NCI-H1092 treated with DMSO at 0.1 percent for 48 hours (cell line): ENCODE data around the gene ZNF784.

ENCODE experiments used
- DNase-seq: peaks from one replicate; lab custom pipeline; 2025; lab: John Stamatoyannopoulos, UW

The ZNF784 gene

DNA sequence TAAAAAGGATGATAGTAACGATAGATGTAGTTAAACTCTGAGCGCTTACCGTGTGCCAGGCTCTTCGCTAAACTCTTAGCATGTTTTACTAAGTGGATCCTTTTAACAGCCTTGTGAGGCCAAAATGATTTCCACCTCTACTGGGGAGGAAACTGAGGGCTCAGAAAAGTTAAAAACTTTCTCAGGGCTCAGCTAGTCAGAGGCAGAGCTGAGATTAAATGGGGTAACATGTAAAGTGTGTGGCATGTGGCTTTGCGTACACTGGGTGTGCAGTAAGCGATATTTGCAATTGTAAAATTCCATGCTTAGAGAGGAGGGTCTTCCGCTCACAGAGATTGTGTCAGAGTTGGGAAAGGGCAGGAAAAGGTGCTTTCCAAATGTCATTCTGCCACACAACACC, 32.2 kb upstream of the ZNF784 start:
- no peak for DNase-seq

DNA sequence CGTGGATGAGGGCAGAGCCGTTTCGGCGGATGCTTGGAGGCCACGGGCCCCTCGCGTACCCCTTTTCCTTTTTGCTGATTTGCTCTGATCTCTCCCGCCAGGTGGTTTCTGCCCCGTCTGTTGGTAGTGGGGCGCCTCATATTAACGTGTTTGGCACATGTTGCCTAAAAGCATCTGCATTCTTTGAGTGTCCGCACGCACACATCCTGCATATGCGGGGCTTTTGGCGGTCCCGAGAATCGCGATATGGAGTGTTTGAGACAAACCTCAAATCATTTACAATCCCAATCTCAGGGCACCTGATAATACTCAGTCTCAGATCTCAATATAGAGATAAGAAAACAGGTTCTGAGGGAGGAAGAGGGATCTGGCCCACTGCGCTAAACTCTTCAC, 31.3 kb upstream of the ZNF784 start:
- DNase-seq, result no peak

DNA sequence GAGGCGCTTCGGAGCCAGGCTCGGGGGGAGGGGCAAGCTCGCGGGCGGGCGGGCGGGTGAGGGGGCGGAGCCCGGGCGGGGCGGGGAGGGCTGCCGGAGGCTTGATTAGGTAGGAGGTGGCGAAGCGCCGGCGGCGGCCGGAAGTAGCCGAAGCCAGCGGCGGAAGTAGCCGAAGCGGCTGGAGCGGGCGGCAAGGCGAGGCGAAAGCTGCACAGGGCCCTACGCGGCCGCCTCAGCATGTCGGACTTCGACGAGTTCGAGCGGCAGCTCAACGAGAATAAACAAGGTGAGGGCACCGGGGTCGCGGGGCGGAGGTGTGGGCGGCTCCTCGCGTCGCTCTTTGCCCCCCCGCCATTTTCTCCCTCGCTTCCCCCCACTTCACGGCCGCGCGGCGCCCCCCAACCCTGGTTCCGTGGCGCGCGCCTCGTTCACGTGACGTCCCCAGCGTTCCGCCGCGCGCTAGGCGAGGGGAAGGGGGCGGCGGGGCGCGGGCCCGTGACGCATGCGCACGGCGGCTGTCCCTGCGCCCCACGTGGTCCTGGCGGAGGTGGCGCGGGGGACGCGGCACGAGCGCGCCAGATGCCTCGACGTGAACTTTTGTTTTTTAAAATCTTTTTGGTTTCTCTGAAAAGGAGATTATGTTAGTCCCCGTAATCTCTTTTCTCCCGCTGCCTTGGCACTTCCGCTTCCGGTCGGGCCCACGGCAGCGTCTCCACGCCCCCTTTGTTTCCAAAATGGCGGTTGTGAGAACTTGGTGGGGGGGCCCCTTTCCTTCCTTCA, 30.7 kb upstream of the ZNF784 start, which contains the start of gene U2AF2:
Gene U2AF2 (plus strand): TSS at position 168 of the 780 bp plus-strand sequence. CDS start 70 bp downstream, at position 238.
- DNase-seq, result peak; percentile 95

DNA sequence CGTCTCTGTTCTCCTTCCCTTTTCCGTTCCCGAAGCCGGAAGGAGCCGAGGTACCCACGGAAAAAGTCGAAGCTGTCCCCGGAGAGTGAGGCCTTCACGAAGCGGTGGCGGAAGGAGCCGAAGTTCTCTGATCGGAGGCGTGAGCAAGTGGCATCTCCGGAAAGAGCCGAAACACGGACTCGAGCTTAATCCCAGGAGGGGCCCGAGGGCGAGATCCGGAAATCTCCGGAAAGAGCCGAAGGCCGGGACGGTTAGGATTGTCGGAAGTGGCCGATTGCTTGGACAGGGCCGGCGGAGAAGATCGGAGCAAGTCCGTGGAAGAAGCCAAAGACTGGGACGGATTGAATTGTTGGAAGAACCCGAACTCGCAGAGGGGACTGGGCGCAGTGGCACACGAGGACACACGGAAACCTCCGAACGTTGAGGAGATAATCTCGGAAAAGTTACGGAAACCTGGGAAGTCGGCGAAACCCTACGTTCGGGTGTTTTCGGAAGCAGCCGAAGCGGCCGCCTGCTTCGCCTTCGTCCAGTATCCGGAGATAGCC, 30.0 kb upstream of the ZNF784 start:
- peak; percentile 97 for DNase-seq

DNA sequence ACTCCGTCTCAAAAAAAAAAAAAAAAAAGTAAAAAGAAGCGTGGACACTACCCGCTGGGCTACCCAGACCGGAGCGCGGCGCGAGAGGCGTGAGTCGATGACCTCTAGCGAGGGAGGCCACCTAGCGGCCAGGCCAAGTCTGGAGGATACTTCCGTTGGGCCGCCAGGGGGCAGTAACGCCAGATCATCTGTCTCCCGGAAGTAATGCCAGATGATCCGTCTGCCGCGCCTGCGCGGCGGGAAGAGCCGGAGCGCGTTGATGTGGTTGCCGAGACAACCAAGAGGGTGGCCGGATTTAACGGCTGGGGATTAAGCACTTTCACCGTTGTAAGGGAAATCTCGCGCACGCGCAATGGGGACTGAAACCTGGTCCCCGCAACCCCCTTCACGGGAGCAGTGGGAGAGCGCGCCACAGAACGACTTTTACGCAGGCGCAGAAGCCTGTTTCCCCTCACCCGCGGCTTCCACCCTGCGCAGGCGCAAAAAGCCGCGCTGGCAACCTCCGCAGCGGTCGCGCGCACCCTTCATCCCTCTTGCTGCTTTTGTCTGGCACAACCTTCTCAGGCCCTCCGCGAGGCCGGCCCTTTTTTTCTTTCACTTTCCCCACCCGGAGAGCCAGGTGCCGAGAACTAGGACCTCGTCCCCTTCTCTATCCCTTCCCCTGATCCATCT, 29.4 kb upstream of the ZNF784 start:
- DNase-seq, result peak; percentile 96

DNA sequence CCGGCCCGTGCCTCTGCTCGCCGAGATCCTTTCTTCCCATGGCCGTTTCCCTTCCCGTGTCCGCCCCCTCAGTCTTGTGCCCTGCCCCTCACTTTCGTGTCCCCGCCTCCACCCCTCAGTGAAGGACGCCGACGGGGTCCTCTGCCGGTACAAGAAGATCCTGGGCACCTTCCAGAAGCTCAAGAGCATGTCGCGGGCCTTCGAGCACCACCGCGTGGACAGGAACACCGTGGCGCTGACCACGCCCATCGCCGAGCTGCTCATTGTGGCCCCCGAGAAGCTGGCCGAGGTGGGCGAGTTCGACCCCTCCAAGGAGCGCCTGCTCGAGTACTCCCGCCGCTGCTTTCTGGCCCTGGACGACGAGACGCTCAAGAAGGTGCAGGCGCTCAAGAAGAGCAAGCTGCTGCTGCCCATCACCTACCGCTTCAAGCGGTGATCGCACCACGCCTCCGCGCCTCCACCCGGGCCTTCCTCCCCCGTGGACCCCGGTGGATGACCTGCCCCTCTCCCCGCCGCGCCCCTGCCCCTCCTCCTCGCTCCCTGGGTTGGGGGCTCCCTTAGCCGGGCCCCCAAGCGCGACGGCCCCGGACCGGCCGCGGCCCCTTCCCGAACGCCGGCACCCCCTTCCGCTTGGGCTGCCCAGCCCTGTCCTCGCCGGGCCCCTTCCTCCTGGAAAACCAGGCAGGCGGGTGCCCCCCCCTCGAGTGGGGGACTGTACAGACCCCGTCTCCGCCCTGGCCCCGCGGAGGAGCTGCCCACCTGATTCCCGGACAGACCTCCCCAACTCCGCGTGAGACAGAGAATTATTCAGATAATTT, 28.2 kb upstream of the ZNF784 start:
- DNase-seq, result no peak

DNA sequence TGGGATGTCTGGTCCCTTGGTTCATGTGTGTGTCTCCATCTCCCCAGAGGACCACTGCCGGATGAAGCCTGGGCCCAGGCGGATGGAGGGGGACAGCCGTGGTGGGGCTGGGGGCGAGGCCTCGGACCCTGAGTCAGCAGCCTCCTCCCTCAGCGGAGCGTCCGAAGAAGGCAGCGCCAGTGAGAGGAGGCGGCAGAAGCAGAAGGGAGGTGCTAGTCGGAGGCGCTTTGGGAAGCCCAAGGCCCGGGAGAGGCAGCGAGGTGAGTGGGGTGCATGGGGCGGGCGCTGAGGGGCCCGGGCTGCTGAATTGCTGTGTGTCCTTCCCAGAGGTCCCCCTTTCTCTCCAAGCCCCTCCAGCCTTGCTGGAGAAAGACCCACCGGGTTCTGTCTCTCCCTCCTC, 26.9 kb upstream of the ZNF784 start:
- no peak for DNase-seq

DNA sequence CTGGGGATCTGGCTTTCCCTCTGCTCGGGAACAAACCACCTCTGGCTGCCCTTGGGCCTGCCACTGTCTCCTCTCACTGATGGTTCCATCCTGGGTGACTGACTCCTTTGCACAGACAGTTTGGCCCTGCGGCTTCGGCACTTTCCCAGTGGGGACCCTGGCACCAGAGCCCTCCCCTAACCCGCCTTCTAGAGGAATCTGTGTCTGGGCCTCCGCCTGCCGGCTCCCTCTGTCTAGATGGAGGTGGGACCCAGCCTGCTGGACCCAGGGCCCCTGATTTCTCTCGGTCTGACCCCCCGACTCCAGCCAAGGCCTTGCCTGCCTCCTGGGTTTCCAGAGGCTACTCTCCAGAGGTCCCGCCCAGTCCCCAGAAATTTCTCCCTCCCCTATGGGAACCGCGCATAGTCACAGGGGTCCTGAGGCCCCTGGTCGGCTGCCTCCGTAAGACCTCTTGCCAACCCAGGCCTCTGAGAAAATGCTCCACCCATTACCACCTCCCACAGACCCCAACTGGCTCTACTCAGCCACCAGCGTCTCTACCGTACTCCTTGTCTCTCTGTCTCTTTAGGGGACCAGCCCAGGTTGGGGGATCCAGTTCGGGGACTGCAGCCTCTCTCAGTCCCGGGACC, 26.4 kb upstream of the ZNF784 start:
- no peak for DNase-seq

DNA sequence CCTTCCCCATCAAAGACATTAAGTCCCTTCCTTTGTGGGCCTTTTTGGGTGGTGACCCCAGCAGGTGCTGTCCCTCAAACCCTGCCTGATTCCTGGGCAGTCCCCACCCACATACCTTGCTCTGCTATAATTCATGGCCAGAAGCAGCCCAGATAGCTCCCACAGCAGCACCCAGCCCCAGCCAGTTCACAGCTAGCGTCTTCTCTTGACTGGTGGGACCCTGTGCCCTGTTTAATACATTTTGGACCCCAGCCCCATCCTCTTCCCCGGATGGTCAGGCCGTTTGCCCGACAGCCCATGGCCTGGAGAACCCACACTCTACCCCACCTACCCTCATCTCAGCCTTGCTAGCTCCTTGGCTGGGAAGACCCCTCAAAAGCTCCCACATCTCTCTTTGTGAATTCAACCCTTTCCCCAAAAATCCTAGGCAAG, 25.8 kb upstream of the ZNF784 start:
- DNase-seq, result no peak

DNA sequence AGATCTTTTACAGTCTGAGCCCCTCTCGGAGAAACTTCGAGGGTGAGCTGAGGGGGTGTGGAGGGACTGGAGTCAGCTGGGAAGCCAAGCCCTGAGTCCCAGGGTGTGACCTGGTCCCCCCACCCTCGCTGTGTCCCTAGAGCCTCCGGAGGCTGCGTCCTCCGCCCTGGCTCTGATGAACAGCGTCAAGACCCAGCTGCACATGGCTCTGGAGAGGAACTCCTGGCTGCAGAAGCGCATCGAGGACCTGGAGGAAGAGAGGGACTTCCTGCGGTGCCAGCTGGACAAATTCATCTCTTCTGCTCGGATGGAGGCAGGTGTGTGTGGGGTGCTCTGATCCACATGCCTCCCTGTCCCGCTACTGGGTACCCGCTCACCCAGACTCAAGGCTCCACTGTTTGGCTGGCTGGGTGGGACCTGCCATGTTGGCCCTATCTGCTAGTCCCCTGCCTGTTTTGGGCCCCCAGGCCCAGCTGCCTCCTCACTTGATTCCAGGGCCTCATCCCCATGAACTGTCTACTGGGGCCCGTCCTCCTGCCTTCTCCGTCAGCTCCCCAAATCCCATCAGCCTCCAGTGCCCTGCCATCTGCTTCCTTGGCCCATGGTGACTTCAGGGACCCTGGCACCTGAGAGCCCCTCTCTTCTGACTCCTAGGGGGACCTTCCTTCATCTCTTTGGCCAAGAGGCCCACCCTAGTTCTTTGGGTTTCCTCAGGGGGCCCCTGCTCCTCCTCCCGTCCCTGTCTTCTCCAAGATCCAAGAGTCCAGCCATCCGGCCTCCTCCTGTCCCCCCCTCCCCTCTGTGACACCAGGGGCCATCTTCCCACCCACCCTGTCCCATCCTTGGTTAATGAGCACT, 25.1 kb upstream of the ZNF784 start:
- no peak for DNase-seq

DNA sequence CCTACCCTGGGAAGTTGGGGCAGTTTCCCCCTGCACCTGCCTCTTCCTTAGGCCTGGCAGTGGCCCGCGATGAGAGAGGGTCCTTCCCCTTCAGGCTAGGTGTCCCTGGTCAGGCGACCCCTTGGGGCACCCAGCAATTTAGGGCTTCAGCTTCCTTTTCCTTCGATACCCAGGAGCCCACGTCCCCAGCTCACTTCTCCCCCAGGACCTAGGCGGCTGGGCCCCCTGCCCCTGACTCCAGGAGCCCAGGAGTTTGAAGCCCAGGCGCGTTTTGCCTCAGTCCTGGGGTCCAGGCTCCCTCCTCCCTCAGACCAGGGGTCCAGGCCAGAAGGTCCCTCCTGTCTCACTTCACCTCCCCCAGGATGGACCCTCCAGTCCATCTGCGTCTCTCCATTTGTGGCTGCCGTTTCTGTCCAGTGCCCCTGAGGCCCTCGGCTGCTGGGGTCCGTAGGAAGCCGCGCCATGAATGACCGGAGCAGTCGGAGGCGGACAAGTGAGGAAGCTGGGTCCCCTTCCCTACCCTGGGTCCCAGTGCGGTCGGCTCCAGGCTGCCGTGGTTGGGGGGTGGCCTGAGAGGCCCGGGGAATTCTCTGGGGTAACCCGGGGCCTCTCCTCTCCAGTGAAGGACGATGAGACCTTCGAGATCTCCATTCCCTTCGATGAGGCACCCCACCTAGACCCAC, 24.4 kb upstream of the ZNF784 start:
- no peak for DNase-seq

DNA sequence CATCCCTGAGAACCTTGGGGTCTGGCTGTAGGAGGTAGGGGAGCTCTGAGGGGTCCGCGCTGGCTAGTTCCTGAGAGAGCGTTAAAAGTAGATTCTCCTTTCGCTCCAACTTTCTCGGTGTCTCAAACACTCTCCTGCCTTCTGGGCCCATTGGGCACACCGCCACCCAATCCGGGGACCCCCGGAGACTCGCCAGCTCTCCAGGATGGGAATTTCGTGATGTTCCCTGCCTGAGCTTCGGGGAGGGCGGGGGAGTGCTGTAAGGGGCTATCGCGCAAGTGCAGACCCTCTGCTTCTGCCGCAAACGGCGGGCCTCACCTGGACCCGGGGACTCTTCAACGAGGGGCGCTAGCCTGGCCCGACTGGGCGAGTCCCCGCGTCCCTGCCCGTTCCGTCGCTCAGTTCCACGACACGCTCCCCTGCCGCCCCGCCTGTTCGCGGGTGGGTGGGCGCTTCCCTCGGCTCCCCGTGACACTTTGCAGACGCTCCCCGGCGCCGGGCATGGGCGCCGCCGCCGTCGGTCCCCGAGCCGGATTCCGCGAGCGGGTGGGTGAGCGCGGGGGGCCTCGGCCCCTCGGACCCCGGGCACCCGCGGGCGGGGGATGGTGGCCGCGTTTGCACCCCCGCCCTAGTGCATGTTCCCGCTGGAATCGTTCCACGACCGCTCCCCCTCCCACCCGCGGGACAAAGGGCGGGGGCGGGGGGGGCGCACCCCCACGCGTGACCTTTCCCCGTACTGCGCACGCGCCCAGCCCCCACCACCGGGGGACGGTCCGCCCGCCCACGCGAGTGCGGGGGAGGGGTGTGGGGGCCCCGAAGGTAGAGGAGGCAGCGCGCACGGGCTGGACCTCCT, 23.6 kb upstream of the ZNF784 start, which contains the start of gene CCDC106:
Gene CCDC106 (plus strand): TSS at position 481 of the 853 bp plus-strand sequence. CDS start 835 bp downstream, outside the sequence.
- peak; percentile 60 for DNase-seq

DNA sequence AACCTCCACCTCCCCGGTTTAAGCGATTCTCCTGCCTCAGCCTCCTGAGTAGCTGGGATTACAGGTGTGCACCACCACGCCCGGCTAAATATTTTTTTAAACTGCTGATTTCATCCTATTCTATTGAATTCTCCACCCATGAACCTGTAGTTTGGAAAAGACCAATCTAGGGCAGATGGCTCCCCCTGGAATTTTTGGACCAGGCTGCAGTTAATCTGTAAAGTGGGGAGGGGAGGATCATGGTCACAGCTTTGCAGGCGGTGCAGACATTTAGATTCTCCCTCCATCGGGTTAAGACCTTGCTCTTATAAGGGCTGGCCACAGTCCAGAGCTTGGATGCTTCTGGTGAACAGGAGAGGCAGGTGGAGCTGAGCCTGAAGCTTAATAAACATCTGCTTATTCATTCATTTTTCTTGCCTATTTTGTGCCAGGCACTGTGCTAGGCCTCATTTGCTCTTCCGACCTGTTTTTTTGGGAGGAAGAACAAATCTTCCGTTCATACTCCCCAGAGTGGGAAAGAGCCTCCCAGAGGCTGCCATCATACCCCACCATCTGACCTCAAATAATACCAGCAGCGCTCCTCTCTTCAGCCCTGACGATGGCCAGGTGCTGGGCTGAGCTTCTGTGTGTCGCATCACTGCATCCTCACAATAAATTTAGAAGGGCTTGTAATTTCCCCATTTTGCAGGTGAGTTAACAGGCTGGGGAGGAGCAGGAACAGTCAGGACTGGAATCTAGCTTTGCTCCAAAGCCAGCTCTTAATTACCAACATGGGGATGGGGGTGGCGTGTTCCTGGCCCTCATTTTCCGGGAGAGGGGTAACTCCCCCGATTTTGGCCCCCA, 22.7 kb upstream of the ZNF784 start:
- no peak for DNase-seq

DNA sequence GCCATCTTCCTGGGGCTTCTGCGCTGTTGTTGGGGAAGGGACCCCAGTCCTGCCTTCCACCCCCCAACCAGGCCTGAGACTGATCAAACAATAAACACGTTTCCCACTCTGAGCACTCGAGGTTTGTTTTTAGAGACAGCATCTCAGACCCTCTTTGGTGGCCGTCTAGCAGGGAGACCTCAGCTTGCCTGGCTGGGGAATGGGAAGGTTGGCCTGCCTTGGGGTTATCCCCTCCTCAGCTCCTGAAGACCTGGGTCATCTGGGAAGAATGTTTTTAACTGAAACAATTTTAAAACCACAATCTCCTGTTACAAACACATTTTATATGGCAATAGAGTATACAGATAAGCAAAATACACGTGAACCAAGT, 21.1 kb upstream of the ZNF784 start:
- no peak for DNase-seq

DNA sequence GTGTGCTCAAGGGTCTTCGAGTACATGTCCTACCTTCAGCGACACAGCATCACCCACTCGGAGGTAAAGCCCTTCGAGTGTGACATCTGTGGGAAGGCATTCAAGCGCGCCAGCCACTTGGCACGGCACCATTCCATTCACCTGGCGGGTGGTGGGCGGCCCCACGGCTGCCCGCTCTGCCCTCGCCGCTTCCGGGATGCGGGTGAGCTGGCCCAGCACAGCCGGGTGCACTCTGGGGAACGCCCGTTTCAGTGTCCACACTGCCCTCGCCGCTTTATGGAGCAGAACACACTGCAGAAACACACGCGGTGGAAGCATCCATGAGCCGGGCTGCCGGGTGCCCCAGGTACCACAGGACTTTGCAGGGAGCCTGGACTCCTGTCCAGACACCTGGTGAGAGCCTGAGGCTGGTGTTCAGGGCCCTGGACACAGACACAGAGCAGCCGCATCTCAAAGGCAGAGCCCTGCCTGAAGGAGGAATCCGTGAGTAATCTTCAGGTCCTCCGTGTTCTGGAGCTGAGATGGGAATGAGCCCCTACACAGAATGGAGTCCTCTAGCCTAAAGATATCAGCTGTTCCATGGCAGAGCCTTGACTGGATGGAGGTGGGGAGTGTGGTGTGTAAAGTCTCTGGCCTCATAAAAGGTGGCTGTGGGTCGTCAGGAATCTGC, 20.6 kb upstream of the ZNF784 start:
- no peak for DNase-seq

DNA sequence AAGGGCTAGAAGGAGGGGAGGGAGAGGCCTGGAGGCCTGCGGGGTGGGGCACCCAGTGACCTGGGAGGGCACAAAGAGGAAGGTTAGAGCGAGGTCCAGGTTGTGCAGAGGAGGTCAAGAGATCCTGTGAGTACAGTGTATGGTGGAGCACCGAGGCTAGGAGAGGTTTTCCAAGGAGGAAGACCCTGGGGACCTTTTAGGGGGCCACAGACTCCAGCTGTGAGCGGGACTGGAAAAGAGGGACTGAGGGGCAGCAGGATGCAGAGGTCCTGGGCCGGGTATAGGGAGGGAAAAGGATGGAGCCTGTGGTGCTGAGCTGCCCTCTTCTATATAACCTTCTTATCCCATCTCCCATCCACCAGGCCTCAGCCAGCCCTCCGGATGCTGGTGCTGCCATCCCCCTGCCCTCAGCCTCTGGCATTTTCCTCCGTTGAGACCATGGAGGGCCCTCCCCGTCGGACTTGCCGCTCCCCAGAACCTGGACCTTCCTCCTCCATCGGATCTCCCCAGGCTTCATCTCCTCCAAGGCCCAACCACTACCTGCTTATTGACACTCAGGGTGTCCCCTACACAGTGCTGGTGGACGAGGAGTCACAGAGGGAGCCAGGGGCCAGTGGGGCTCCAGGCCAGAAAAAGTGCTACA, 19.9 kb upstream of the ZNF784 start:
- no peak for DNase-seq

DNA sequence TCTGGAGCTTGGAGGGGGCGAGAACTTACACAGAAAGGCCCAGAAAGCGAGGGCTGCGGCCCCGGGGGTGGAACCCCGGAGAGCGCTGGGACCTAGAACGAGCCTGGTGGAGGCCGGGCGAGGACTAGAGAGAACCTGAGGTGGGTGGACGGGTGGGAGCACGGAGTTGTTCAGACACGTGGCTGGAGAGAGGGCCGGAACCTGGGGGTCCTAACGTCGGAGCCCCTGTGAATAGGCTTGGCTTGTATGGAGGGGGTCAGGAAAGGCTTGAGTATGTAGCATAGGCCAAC, 19.5 kb upstream of the ZNF784 start:
- no peak for DNase-seq
